ENCODE data around the gene TAB2.

DNA sequence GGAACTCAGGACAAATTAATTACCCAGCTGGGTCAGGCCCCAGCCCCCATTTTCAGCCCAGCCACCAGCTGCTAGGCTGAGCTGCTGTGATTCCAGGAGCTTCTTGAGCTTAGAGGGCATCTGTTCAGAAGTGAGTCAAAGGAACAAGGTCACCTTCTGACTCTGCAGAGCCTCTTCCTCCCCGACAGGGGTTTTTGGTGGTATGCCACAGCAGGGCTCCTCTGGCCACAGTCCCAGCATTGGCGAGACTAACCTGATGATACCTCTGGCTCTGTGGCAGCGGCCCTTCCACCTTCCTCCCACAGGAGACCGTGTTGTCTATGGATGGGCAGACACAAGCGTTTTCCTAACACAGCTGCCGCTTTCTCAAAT, 127.6 kb downstream of the TAB2 start:
- TF ChIP-seq FOXK2 (IDR thresholded peaks at IDR 0.05) = no peak
- no peak for TF ChIP-seq SP1 (IDR thresholded peaks at IDR 0.05)
- no peak for TF ChIP-seq FOXM1 (IDR thresholded peaks at IDR 0.05; ENCODE audit: borderline replicate concordance)
- TF ChIP-seq LEF1 (IDR thresholded peaks at IDR 0.05; ENCODE audit: borderline replicate concordance) = no peak
- TF ChIP-seq L3MBTL2 (conservative IDR thresholded peaks at IDR 0.05) = no peak
- no peak for TF ChIP-seq ARNT (IDR thresholded peaks at IDR 0.05)
- no peak for TF ChIP-seq BHLHE40 (IDR thresholded peaks at IDR 0.05; ENCODE audit: borderline replicate concordance)
- no peak for TF ChIP-seq HDGF (IDR thresholded peaks at IDR 0.05; ENCODE audit: borderline replicate concordance)
- TF ChIP-seq ZNF384 (IDR thresholded peaks at IDR 0.05) = no peak
- TF ChIP-seq FOXA1 (IDR thresholded peaks at IDR 0.05) = no peak
- TF ChIP-seq ELF4 (IDR thresholded peaks at IDR 0.05) = no peak
- no peak for TF ChIP-seq SUZ12 (IDR thresholded peaks at IDR 0.05)
